ENCODE results near the gene STX11.

The STX11 gene

DNA sequence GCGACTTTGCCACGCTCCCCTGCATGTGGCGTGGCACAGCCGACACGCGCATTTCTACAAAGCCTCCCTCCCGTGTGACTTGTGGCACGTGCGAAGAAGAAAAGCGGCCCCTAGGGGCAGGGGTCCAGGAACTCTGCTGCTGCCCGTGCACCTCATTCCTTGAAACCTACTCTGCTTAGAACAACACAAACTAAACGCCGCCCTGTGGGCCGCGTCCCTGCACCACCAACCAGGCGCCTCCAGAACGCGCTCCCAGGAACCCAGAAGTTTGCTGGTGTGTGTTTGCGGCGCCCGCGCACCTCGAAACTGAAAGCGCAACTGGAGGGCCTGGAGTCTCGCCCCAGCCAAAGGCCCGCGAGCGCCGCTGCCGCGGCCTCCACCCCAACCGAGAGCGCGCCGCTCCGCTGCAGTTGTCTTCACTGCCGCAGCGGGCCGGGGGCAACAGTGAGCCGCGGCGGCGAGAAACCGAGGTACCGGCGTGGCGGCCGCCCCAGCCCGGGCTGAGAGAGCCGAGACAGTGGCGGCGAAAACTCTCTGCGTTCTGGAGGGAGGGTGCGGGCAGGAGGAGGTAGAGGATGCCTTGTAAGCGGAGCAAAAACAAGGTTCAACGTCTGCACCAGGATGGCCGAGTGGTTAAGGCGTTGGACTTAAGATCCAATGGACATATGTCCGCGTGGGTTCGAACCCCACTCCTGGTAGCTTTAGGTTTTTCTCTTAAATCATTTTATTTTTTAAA lies 65.8 kb downstream of the STX11 start:
- DNase-seq, result peak; percentile 93

DNA sequence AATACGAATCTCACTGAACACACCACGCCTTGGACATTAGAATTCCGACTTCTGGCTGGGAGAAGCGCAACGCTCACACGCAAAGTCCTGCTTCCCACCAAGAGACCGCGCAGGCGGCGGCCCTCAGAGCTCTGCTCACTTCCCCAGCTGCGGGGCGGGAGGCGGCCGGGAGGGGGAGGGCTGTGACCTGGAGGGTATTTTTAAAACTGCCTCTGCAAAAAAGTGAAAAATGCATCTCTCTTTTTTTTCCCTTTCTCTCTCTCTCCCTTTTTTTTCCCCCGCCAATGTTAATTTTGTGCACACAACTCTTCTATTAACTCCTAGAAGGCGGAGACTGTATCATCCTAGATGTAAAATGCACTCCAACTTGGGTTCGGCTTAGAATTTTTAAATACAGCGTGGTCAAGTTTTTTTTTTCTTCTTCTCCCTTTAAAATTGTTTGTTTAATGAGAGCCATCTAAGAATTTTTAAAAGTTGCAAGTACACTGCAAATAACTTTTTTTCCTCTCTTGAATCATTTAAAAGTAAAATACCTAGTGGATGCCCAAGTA lies 66.4 kb downstream of the STX11 start:
- peak; percentile 86 for DNase-seq

DNA sequence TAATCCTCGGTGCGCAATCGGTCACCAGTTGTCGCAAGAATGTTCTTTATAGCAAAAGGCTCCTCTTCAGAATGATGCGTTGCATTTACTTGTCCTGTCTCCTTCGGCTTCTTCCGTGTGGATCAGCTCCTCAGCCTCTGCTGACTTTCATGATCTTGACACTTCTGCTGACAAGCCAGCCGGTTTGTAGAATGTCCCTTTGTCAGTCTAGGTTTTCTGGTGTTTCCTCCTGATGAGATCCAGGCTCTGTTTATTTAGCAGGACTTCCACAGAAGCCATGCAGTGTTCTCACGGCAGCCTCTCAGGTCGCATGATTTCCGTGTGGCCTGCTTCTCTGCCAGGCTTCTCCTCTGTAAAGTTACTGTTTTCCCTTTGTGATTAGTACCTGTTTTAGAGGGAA lies 66.9 kb downstream of the STX11 start:
- no peak for DNase-seq

DNA sequence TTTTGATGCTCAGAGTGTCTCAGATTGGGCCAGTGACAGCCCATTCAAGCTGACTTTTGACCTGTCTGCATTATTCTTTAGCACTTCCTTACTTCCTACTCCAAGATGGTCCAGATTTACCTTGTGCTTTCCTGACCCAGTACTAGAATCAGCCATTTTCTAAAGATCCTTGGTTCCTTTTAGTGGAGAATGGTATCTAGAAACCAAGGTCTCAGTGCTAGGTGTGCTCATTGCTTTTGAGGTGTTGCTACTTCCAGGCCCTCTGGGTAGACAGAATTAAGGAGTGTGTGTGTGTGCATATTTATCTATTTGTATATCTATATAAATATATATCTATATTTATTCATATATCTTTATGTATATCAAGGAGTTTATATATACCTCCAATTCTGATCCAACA lies 67.5 kb downstream of the STX11 start:
- no peak for DNase-seq

DNA sequence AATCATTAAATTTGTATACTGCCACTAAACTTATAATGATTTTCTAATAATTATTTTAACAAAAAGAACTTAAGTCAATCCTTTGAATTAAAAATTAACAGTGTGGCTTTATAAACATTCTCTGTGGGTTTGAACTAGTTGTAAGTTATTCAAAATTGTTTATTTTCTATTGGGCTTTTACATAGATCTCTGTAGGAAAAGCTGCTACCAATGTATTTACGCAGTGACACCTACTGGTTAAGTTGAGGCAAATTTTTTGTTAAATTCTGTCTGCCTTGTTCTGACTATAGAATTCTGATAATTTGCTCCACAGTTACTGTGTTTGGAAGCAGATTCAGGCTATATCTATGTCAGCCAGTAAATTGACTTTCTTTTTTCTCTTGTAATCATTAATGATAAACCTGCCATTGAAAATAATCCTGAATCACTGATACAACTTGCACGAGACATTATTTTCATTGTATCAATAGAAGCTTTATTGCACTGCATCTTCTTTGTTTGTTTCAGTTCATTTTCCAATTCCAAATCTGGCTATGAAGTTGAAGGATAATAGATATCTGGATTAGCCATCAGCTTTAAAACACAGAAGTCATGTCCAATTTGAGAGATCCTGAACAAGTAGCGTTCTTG lies 68.9 kb downstream of the STX11 start:
- peak; percentile 31 for DNase-seq

DNA sequence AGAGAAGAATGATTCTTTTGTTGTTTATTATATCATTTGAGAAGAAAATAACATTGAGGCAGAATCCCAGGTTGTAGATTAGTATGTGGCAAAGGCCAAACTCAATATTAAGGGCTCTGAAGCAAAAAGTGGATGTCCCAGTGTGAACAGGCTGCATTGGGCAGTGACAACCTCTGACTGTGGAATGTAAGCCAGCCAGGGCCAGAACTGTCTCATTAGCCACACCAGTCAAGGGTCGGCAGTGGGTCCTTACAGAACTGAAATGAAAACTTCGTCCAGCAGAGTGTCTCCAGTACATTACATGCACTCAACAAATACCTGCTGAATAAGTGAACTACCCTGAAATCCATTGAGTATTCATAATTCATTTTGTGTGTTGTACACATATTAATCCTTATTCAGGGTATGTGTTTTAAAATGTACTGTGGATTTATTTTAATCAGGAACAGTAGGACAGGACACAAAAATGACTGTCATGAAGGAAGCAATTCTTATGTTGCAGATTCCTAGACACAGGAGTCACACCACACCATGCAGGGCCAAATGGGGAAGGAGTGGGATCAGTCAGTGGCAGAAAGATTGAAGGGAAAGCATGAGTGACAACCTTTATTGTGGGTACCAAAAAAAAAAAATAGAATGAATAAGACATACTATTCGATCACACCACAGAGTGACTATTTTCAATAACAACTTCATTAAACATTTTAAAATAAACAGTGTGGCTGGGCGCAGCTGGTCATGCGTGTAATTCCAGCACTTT lies 69.9 kb downstream of the STX11 start:
- DNase-seq, result no peak

DNA sequence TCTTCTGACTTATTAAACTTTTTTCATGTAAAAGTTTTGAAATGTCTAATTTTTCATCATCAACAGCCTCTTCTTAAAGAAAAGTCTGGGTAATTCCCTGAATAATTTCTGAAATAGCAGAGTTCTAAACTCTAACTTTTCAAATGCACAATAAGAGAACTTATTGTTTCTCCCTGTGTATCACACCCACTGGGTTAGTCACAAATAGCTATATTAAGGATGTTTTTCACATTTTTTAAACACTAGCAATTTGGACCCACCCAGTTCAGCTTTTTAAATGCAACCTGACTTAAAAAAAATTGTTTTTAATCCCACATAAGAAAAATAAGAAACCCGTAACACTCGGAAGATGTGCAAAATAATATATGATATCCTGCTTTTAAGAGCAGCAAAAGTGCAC lies 73.4 kb downstream of the STX11 start:
- DNase-seq, result no peak

DNA sequence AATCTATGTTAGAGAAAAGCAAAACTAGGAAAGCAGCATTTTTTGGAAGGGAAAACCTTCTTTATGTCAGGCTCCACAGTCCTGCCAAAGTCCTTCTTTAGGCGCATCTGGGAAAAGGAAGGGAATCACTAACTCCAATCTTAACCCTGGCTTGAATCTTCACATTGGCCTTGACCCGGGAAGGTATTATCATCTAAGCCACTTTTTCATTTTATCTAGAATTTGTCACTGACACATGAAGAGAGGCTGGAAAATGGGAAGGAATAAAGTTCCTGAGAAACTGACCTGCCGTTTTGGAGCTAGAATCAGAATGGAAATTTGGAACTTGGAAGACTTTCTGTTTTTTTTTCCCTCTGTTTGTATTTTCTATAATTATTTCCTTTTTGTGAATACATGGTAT lies 81.4 kb downstream of the STX11 start:
- DNase-seq, result no peak

DNA sequence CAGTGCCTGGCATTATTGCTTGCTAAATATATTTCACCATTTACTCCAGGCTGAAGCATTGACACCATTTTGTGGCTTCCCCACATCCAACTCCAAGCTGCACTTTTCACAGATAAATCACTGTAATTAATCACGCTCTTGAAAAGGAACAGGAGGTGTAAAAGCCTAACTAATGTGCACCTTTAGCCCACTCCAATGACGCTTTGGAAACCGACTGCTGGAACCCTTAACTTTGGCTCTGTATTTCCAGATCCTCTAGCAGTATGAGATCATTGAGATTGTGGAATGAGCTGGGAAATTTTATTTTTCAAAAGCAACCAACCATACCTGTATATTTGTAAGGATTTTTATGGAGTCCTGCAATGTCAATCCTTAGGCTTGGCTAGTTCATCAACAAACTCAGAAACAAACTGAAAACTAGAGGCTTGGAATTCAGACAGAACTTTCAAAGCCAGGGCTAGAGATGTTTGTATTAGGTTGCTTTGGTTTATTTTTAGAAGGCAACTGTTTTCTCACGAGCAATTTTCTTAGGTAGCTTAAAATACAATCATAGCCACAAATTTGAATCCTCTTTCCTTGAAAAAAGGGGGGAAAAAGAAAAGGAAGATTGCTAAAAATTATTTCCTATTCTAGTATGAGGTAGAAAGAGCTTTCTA lies 82.0 kb downstream of the STX11 start:
- DNase-seq, result no peak

DNA sequence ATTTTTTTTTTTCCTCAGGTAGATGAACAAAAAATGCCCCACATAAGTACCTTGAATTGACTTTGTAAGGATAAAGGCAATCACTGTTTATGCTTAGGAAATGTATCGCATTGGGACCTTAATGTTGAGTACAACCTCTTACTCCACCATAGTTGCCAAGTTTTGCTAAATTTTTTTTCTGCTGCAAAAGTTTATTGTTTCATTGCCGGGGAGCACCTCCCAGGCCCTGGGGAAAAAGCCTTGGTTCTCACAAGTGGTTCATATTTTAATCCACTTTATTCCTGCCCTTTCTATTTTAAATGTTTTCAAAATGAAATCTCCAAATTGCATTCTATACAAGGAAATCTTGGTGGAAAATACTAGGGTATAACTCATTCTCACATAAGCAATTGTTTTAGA lies 82.5 kb downstream of the STX11 start:
- DNase-seq, result no peak

DNA sequence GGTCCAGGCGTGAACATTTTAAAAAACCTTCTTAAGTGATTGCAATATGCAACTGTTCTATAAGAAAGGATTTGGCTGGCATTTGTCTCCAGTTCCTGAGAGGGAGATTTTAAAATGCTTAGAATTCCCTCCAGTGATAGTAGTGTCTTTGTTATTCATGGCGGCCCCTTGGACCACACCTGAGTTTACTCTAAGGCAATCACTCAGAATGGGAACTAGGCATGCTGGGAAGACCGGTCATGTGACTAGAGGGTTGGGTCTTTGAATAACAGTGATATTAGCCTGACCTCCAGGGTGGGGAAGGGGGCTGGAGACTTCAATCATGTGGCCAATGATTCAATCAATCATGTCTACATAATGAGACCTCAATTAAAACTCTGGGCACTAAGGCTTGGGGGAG lies 84.1 kb downstream of the STX11 start:
- DNase-seq, result no peak

DNA sequence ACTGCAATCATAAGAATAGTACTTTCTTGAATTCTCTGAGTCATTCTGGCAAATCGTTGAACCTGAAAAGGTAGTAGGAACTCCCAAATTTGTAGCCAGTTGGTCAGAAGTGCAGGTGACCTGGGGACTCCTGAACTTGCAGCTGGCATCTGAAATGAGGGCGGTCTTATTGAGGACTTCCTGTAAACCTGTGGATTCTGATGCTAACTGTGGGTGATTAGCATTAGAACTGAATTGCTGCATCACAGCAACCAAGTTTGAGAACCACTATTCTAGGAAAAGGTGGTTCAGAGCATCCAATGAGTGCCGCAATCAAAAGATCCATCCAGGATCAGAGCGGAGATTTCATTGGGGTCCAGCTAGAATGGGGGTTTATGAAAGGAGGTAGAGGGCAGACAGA lies 84.6 kb downstream of the STX11 start:
- no peak for DNase-seq
